GM20000 (cell line): Measurements from ENCODE around the gene SLC3A2.
"Not testable (repeated sequence)": the region's sequence is repeated elsewhere in the genome, so short reads cannot be mapped to it uniquely, and the experiment has no call there.

Experiments
- DNase-seq: peaks from one replicate; pipeline ENCODE4 v3.0.0; 2012; ENCODE audit warnings: low spot score
- TF ChIP-seq, protein P1 (sequence below): IDR thresholded peaks from 2 replicates; pipeline ENCODE4 v1.5.1; 2012; ENCODE audit warnings: mild to moderate bottlenecking, control low read depth; ENCODE audit errors: extremely low read depth, missing control alignments

Gene SLC3A2

DNA sequence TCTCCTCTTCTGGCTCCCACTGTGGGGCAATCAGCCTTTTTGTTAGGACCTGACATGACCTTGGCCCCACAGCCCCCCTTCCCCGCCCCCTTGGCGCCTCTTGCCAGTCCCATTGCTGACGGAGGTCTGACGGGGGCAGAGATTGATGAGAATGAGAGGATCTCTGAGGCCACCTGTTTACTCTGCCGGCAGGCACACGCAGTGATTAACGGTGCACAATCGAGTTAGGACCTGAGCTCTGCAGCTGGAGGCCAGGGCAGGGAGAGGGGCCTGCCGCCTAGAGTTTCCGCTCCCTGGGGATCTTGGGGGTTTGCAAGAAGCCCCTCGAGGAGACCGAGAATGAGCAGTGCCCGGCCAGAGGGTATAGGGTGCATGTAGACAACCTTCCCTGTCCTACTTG, 47.3 kb downstream of the SLC3A2 start:
- no peak for DNase-seq
- TF ChIP-seq, protein P1, sequence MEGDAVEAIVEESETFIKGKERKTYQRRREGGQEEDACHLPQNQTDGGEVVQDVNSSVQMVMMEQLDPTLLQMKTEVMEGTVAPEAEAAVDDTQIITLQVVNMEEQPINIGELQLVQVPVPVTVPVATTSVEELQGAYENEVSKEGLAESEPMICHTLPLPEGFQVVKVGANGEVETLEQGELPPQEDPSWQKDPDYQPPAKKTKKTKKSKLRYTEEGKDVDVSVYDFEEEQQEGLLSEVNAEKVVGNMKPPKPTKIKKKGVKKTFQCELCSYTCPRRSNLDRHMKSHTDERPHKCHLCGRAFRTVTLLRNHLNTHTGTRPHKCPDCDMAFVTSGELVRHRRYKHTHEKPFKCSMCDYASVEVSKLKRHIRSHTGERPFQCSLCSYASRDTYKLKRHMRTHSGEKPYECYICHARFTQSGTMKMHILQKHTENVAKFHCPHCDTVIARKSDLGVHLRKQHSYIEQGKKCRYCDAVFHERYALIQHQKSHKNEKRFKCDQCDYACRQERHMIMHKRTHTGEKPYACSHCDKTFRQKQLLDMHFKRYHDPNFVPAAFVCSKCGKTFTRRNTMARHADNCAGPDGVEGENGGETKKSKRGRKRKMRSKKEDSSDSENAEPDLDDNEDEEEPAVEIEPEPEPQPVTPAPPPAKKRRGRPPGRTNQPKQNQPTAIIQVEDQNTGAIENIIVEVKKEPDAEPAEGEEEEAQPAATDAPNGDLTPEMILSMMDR: no peak

DNA sequence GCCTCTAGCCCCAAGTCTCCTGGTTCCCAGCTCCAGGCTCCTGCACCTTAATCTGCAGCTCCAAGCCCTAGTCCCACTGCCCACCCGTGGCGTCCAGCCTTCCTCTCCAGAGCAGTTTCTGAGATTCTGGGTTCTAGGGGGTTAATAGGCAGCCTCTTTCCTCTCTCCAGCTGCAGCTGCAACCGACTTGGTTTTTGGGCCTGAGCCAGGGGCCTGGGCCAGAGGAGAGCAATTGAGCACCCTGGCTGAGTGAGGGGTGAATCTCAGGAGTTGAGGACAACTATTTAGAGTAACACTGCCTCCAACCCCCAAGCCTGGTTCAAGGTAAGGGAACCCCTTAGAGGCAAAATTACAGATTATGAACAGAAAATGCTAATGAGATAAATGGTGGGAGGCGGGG, 49.5 kb downstream of the SLC3A2 start:
- no peak for DNase-seq
- TF ChIP-seq, protein P1: no peak

DNA sequence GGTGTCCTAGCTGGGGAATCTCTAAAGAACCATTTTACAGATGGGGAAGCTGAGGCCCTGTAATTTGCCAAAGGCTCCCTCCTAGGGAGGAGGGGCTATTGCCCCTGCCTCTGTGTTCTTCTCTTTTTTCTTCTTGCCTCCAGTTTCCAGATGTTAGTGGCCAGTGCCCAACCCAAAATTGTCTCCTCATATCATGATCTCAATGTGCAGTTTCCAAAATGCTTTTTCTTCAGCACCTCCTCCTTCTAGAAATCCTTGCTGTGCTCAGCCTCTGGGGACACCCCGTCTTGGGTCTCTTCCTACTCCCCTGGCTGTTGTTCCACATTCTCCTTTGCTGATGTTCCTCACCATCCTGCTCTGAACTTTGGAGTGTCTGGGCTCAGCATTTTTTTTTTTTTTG, 50.0 kb downstream of the SLC3A2 start:
- DNase-seq: no peak

DNA sequence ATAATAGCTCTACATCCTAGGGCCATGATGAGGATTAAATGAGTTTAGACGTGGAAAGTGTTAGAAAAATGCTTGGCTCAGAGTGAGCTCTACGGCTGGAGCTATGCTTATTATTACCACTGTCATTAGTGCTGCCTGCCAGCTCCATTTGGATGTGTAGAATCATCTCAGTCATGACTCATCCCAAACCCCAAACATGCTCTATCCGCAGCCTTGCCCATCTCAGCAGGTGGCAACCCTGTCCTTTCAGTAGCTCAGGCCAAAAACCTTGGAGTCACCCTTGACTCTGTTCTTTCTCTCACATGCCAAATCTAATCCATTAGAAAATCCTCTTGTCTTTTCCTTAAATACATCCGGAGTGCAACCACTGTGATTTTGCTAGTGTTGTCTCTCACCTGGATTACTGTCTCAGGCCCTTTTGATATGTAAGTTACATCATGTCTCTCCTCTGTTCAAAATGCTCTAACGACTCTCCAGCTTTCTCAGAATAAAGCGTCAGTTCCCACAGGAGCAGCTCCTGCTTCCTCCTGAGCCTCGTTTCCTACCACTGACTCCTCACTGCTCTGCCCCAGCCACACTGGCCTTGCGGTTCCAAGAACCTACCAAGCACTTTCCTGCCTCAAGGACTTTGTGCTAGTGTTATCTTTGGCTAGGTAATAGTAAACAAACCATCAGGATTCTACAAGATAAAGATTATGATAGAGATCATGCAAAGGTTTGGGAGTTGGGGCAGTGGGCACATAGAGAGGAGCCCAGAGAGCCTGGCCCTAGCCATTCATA, 51.0 kb downstream of the SLC3A2 start:
- TF ChIP-seq, protein P1: no peak
- DNase-seq: no peak

More for the DNA sequence above, 50.0 kb downstream of the SLC3A2 start:
- TF ChIP-seq, protein P1: no peak

DNA sequence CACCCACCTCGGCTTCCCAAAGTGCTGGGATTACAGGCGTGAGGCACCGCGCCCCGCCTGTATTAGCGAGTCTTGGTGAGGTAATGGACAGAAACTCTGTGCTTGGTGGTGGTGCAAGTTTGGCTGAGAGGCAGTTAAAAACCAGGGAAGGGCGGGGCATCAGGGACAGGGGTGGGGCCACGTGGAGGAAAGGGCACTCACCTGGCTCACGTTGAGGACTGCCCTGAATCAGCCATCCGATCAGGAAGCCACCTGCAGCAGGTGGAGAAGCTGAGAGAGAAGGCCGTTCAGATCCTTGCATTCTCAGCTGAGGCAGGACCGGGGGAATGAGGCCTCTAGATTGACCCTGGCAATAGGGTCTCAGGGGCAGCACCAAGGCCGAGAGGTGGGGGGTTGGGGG, 52.6 kb downstream of the SLC3A2 start:
- TF ChIP-seq, protein P1: no peak
- no peak for DNase-seq

DNA sequence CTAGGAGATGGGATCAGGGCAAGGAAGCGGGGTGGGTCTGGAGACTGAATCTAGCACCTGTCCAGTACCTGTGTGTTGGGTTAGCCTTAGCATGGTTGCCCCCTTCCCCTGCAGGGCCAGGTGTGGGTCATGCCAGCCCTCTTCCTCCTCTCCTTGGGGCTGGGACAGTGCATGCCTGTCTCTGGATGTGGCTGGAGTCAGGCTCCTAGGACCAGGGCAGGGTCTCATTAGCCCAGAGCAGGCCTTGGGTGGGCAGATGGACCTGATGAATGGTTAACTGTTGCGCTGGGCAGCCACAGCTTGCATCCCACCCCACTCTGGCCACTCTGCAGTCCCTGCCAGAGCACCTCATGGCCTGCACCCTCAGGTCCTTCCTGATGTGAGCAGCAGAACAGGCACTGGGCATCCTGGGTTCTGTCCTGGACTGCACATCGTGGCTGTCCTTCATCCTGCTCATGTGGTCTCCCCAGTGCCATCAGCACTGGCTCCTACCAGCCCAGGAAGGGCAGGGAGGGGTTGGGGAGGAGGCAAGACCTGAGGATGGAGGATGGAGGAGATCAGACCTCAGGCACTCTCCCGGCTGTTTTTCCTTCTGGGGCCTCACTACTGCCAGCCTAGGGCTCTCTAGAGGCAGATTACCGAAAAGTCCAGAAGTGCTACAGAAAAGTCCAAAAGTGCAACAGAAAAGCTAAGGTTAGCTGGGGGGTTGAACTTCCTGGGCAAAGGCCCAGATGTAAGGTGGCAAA, 53.2 kb downstream of the SLC3A2 start:
- no peak for DNase-seq
- TF ChIP-seq, protein P1: no peak

DNA sequence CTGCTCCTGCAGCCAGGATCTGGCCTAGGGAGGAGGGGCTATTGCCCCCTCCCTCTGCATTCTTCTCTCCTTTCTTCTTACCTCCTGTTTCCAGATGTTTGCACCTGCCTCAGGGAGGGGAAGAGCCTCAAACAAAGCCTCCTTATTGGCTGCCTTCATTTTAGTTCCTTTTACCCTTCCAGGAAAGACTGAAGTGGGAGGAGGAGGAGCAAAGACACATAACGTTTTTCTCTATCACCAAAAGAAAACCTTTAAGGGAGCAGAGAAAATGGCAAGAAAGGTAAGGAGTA, 53.7 kb downstream of the SLC3A2 start:
- DNase-seq: no peak
- TF ChIP-seq, protein P1: no peak

DNA sequence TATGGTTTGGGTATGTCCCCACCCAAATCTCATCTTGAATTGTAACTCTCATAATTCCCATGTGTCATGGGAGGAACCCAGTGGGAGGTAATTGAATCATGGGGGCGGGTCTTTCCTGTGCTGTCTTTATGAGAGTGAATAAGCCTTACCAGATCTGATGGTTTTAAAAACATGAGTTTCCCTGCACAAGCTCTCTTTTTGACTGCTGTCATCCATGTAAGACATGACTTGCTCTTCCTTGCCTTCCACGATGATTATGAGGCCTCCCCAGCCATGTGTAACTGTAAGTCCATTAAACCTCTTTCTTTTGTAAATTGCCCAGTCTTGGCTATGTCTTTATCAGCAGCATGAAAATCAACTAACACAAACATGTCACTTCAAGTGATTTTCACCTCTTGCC, 56.8 kb downstream of the SLC3A2 start:
- DNase-seq: not testable (repeated sequence)
